ENCODE measurements around the gene CEP104. TPM values are rescaled to one million over a fixed set of nuclear protein-coding genes. Genes with fewer than 3 reads are reported as not detected.

CEP104 gene
- total and polyA plus RNA-seq, 4 donors: 7.5 to 23.2 (median 12.0) TPM

- TF ChIP-seq FOXA1 (IDR thresholded peaks at IDR 0.05) (no peak), RAD21 (IDR thresholded peaks at IDR 0.05) (no peak), ATF3 (IDR thresholded peaks at IDR 0.05) (no peak), TAF1 (conservative IDR thresholded peaks at IDR 0.05) (no peak)
Measured at GRCh38 chr1:3799976-3800685, 56.9 kb downstream of the CEP104 start (continued).

GRCh38 chr1:3796215-3797061 lies 60.6 kb downstream of the CEP104 start, which contains the start of gene LRRC47:
LRRC47 (minus strand) TSS chr1:3796498; CDS start chr1:3796476, 22 bp downstream.
- Histone ChIP-seq H3K4me3 (ENCODE audit: low read depth in 1 of 3, low read length in 3 of 3) (peak within 1 kb of the TSS; percentile 94 to 99 (median 99)), H3K27ac (ENCODE audit: low read depth in 1 of 2, low read length in 2 of 2) (peak within 1 kb of the TSS; percentile 53 to 72), H3K36me3 (ENCODE audit: control insufficient read depth in 4 of 4, insufficient read depth in 3 of 4, low read depth in 1 of 4, low read length in 3 of 4) (peaks cover 0 to 3% (median 0%) of the 10 kb centered on the region in 4 donors), H3K9ac (ENCODE audit: low read depth in 1 of 2, low read length in 2 of 2) (peak within 1 kb of the TSS; percentile 67 to 88), H3K4me1 (ENCODE audit: control insufficient read depth in 4 of 4, insufficient read depth in 4 of 4, low read length in 3 of 4) (peaks cover 6 to 36% (median 30%) of the 10 kb centered on the region in 4 donors), H3K27me3 (ENCODE audit: control insufficient read depth in 4 of 4, insufficient read depth in 4 of 4, low read length in 3 of 4) (no peaks in the 10 kb centered on the region), H3K9me3 (ENCODE audit: control insufficient read depth in 4 of 4, low read length in 3 of 4) (no peaks in the 10 kb centered on the region)
- TF ChIP-seq CTCF (IDR thresholded peaks at IDR 0.05; ENCODE audit: low read depth, low read length, missing input control) (no peak), NR2F2 (IDR thresholded peaks at IDR 0.05) (peak; percentile 64), YY1 (IDR thresholded peaks at IDR 0.05) (peak; percentile 93), REST (IDR thresholded peaks at IDR 0.05) (peak; percentile 20), TAF1 (conservative IDR thresholded peaks at IDR 0.05) (peak; percentile 21), HNF4A (conservative IDR thresholded peaks at IDR 0.05) (peak; percentile 10 to 31), JUND (IDR thresholded peaks at IDR 0.05) (no peak), GABPA (IDR thresholded peaks at IDR 0.05 in 1 of 2, conservative IDR thresholded peaks at IDR 0.05 in 1 of 2) (peak; percentile 55 to 95), FOXA1 (IDR thresholded peaks at IDR 0.05) (no peak), ZBTB33 (IDR thresholded peaks at IDR 0.05) (no peak), RXRA (IDR thresholded peaks at IDR 0.05) (peak in 1 of 2 donors; percentile 62), HNF4G (IDR thresholded peaks at IDR 0.05) (no peak), RAD21 (IDR thresholded peaks at IDR 0.05) (peak in 1 of 2 donors; percentile 28), SP1 (IDR thresholded peaks at IDR 0.05) (peak; percentile 35), EGR1 (IDR thresholded peaks at IDR 0.05; ENCODE audit: low read depth in 2 of 2) (no peak), FOXA2 (IDR thresholded peaks at IDR 0.05) (no peak), MAX (IDR thresholded peaks at IDR 0.05) (no peak), ATF3 (IDR thresholded peaks at IDR 0.05) (no peak)
- WGBS: 3% methylated on average over 60 of the region's 60 CpGs
- DNase-seq (ENCODE audit: low spot score): peak; percentile 94

All from liver (tissue), 9 donors.